Measurements from ENCODE around the gene MAPK8IP2.
"Not testable (repeated sequence)": the region's sequence is repeated elsewhere in the genome, so short reads cannot be mapped to it uniquely, and the experiment has no call there.

MAPK8IP2 gene

GRCh38 chr22:50612528-50613221, 12.1 kb downstream of the MAPK8IP2 start:
- no peak for DNase-seq (ENCODE audit: low spot score)

- no peak for DNase-seq (ENCODE audit: low spot score)
These were observed 12.8 kb downstream of the MAPK8IP2 start for GRCh38 chr22:50613291-50613981.

DNA sequence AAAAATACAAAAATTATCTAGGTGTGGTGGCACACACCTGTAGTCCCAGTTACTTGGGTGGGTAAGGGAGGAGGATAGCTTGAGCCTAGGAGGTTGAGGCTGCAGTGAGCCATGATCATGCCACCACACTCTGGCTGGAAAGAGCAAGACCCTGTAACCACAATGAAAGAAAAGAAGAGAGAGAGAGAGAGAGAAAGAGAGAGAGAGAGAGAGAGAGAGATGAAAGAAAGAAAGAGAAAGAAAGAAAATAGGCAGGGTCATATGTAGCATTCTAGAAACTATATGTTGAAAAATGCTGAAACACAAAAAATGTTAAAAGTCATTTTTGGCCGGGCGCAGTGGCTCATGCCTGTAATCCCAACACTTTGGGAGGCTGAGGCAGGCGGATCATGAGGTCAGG, 13.7 kb downstream of the MAPK8IP2 start:
- DNase-seq (ENCODE audit: low spot score): not testable (repeated sequence)

GRCh38 chr22:50620593-50621355, 20.2 kb downstream of the MAPK8IP2 start:
- DNase-seq (ENCODE audit: low spot score): no peak

GRCh38 chr22:50621356-50621880, 20.8 kb downstream of the MAPK8IP2 start:
- no peak for DNase-seq (ENCODE audit: low spot score)

DNA sequence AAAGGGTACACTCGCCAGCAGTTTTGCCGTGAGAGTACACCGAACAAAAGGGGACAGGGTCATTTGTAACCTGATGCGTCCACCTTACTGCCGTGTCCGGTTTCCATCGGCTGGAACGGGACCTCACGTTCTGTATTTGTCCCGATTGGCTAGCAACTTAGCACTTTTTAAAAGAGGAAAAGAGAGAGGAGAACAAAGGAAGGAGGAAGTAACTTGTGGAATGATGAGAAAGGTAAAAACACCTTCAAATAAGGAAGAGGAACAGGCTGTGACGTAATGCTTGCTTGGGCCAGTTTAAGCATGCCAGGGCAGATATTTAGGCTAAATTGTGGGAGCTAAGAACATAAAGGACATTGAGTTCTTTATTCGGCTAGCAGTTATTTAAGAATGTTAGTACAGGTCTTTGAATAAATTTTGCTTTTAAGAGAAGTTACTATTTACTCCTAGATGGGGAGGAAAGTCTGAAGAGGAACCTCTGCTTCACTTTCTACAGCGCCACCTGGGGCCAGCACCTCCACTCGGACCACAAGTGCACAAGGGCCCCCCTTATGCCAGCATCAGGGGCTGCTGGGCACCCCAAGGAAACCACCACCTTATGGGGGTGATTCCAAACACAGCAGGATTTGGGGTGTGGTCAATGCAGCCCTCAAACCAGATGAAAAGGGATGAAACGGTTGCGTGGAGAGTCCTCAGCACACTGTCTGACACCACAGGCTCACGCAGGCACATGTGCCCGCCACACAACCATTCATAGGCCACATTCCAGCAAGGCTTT, 21.5 kb downstream of the MAPK8IP2 start:
- DNase-seq (ENCODE audit: low spot score): no peak

DNA sequence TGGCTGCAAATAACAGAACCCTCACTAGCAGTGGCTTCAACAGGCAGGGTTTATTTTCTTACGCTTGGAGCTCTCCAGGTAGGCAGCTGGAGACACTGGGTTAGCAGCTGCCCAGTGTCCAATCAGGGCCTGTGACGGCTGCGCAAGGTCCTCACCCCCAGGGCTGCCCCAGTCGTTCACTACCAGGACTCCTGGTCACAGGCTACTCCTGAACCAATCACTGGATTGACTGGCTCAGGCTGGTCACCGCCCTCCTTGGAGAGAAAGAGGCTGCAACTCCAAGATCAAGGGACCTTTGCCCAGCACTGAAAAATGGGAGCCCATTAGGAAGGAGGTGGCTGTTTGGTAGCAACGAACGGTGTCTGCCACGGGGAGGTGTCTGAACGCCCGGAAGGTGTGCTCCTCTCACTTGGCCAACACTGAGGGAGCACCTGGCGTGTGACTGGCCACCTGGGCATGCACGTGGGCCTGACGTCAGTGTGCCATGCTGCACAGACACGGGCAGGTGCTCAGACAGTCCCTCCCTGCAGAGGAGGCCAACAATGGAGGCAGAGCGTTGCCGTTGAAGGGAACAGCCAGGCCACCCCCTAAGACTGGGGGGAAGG, 22.2 kb downstream of the MAPK8IP2 start:
- DNase-seq (ENCODE audit: low spot score): peak; percentile 85

DNA sequence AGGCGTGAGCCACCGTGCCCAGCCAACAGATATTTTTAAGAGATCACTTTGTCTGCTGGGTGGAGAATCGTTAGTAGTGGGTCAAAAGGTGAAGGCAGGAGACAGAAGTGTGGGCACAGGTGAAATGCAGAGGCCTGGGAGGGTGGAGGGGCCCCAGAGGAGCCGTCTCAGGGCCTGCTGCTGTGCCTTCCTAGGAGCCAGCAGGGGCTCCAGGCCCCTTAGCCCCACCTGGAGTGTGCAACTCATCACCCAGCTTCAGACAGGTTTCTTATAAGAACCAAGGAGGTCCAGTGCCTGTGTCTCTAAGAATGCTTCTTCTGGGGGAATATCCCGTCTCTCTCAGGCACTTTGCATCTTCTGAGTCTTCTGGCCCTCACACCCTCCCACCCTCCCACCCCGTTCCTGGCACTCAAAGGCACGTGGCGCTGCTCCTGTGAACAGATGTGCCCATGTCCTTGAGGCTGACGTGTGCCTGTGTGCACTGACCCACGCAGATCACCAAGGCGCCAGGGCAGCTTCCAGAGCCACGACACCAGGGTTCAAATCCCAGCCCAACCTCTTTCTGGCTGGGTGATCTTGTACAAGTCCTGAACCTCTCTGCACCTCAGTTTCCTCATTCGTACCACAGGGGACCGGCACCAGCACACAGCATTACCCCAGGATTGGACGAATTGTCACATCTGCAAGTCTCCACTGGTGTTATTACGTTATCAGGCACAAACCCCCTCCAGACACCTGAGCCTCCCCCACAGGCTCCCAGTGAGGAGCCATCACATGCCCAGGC, 23.9 kb downstream of the MAPK8IP2 start:
- DNase-seq (ENCODE audit: low spot score): no peak

DNA sequence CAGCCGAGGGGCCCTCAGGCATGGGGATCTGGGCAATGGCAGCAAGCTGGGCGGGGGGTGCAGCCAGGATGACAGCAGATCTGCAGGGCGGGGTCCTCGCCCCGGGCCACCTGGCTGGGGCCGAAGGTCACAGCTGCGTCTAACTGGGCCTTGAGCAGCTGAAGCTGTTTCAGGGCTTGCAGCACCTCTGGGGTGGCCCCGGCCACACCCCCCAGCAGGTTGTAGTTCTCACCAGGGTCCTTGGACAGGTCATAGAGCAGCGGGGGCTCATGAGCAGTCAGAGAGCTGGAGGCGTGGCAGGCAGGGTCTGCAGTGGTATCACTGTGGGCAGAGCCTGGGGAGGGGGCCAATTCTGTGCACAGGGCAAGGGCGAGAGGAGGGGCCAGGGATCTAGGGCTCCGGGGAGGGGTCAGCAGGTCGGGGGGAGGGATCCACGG, 24.6 kb downstream of the MAPK8IP2 start:
- no peak for DNase-seq (ENCODE audit: low spot score)

GRCh38 chr22:50625568-50626313, 25.1 kb downstream of the MAPK8IP2 start:
- no peak for DNase-seq (ENCODE audit: low spot score)

GRCh38 chr22:50626314-50626849, 25.8 kb downstream of the MAPK8IP2 start:
- DNase-seq (ENCODE audit: low spot score): no peak

- DNase-seq (ENCODE audit: low spot score): no peak
These were observed 26.5 kb downstream of the MAPK8IP2 start for GRCh38 chr22:50626850-50627641.

DNA sequence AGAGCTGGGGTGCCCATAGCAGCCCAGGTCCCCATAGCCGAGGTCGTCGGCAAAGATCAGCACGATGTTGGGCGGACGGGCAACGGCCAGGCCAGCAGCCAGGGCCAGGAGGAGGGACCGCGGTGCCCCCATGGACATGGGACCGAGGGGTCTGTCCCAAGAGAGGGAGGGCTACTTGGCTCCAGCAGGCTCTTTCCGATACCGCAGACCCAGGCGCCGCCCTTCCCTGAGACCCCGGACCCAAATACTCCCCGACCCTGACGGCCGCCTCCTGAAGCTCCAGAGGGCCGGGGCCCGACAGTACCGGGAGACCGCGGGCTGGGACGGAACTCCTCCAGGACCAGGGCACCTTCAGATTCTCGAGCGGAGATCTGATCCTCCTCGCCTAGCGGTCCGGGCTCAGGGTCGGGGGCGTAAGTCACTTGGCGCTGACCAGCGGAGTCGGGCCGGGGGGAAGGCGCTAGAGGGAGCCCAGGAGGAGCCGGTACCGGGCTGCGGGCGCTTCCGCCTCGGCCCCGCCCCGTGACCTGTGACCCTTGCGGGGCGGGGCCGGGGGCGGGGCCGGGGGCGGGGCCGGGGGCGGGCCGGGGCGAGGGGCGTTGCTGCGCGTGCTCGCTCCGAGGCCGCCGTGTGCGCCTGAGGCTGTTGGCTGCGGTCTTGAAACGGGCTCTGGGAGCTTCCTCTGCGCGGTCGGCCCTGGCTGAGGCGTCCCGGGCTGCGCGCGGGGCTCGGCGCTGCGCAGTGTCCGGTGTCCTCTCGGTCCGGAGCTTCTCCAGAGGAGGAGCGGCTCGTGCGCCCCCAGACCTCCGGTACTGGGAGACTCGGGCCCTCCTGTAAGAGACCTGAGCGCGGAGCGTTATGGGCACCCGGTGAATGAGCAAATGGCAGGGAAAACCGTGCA, 27.3 kb downstream of the MAPK8IP2 start, which contains the start of gene ARSA:
ARSA (minus strand) TSS at position 511 of the 901 bp plus-strand sequence; CDS start at position 138, 373 bp downstream.
- DNase-seq (ENCODE audit: low spot score): peak; percentile 77

GRCh38 chr22:50628543-50629134, 28.0 kb downstream of the MAPK8IP2 start:
- DNase-seq (ENCODE audit: low spot score): peak; percentile 42

DNA sequence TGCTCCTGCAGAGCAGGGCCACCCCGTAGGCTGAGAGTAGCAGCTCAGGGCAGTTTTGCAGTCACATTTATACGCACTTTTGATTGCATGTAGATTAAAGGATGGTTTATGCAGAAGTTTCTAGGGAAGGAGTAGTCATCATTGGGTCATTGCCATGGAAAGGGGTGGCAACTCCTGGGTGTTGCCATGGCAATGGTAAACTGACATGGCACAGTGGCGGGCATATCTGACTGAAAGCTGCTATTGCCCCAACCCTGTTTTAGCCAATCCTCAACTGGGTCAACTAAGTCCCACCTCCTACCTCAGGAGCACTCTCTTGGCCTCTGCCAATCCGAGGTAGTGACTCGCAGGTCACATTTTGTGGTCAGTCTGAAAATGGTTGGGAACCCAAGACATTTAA, 29.8 kb downstream of the MAPK8IP2 start:
- DNase-seq (ENCODE audit: low spot score): no peak

- no peak for DNase-seq (ENCODE audit: low spot score)
These were observed 32.5 kb downstream of the MAPK8IP2 start for GRCh38 chr22:50633086-50633485.

- no peak for DNase-seq (ENCODE audit: low spot score)
These were observed 33.2 kb downstream of the MAPK8IP2 start for GRCh38 chr22:50633771-50634170.
